GM03348 (cell line): ENCODE data around the gene SALL1.

ENCODE experiments used
- DNase-seq: peaks from one replicate; pipeline ENCODE4 v3.0.0; 2012; ENCODE audit warnings: low spot score

The SALL1 gene

DNA sequence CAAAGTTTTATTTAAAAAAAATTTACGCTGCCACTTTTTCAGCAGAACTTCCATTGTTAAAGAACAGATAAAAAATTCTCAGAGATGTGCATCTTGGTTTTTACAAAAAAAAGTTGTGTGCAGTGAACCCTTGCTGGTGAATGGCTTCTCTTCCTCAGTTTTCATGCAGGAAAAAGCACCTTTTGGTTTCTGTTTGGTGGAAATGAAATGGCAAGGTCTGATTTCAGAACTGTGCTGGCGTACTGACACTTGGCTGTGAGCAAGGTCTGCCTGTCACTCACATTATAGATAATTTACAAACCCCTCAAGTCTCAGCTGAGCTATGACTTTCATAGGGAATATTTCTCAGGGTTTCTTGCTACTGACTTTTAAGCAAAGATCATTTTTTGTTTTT lies 5.7 kb upstream of the SALL1 start:
- DNase-seq, result no peak

DNA sequence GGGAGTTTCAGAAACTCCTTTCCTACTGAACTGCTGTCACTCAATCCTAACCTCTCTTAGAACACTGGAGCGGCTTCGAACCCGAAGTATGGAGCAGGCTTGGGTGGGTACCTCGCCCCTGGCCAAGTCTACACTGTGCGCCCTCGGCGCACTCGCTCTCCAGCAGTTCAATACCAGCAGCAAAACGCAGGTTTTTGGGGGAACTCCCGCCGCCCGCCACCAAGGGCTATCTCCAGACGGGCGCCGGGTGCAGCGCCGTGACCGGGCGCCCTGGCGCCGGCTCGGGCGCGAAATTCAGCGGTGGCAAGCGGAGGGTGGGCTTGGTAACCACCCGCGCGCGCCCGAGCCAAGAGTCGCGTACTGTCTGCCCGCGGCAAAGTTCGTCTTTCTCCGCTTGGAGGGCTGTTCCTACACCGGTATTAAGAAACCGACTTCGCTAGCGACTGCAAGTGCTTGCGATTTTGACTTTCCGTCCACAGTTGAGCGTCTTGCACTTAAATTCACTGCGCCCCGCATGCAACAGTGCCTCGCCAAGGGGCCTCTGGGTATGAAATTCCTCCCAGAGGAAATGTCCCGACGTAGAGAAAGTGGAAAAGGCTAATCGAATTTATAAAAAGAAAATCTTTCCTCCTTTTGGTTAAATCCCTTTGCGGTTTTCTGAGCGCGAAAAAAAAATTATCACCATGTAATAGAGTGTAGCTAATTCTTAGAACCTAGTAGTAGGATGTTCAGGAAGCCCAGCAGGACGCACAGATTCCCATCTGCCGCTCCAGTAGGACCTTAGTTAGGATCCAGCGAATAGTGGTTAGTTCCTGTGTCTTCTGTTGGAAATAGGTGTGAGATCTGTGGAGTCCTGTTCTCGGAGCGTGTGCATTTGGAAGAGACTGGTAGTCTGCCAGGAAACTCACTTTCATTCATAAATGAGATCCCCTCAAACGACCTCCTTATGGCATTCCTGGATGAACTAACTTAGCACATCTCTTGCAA lies 5.0 kb upstream of the SALL1 start:
- DNase-seq, result no peak

- no peak for DNase-seq
Observed at GRCh38 chr16:51155199-51155607, 4.1 kb upstream of the SALL1 start.

DNA sequence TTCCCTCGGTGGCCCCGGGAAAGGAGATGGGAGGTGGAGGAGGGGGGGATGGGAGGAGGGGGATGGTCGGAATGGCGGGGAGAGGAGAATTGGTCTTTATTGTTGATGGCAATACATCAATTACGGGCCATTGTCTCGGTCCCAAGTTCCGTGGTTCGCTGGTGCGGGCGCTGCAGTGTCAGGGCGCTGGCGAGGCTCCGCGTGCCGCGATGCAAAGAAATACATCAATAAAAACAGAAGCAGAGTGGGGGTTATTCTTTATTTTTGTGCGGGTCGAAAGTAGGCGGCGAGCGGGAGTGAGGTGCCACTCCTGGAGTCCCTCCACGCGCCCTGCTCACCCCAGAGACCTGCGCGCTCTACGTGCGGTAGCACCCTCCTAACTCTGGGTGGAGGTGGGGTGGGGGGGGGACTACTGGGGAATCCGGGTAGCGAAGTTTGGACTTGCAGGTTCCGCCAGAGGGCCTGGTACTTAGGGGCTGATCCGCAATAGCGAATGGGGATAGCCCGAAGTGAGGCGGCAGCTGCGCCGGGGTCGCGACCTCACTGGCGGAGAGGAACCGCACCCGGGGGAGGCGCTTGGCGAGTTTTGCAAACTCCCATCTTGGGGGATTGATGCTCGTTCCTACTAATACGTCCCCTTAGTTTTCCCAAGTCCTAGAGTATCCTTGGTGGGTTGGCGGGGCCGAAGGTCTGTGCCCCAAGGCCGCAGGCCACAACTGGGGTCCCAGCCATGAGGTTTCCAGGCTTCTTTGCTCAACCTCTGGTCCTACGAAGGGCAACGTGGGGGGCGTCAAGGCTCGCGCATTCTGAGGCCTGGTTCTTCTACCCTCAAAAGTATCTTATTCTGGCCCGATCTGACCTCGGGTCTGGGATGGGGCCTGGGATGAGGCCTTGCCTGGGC lies 3.5 kb upstream of the SALL1 start:
- DNase-seq, result no peak

- no peak for DNase-seq
Observed at GRCh38 chr16:51153577-51154031, 2.5 kb upstream of the SALL1 start.

DNA sequence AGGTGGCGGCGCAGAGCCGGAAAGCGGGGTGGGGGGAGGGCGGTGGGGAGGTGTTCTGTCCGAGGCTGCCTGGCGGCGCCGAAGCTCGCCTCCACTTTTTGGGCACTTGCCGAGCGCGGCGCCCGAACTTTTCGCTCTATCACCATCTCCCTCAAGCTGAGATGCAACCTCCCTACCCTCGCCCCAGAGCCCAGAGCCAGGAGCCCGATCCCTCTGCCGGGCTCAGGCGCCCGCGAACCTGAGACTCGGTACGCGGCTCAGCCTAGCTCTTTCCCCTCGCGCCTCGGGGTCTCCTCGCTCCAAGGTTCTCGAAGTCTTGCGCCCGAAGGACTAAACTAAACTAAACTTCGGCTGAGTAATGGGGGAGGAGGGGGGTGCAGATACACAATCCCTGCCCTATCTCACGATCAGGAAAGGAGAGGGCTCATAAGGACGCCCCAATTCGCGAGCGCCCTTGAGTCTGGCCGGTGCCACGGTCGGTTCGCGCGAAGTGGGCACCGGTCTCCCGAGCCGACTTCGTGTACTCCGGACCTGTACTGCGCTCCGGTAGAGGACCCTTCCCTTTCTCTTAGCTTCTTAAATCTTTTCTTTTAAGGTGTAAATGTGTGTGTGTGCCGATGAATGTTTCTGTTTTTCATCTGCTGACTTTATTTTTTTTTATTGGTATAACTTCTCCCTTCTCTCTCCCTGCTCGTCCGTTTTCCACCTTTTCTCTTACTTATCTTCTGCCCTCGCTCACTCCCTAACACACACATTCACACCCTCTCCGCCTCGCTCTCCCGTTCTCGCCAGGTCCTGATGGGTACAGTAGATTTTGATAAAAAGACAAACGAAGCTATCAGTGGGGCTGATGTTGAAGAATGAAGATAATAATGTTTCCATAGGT lies 1.9 kb upstream of the SALL1 start:
- DNase-seq, result no peak

GRCh38 chr16:51151961-51152663 lies 1.0 kb upstream of the SALL1 start:
- peak; percentile 95 for DNase-seq

DNA sequence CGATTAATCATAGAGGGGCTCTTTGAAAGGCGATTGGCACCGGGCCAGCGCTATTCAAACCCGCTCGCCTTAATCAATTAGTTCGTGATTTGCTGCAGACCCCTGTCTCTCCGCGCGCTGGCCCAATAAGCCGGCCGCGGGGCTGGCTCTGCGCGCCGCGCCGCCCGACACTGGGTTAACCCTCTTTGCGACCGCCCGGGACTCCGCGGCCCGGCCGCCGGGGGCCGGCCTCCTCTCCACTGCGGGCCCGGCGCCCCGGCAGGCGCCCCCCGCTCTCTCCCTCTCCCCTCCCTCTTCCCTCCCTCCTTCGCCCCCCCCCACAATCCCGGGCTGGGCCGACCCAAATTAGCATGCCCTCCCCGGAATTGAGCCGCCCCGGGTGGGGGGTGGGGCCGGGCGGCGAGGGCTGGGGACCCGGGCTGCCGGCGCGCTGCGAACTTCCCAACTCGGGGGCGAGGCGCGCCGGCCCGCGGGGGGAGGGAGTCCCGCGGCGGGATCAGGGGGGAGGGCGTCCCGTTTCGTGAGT lies 428 bp upstream of the SALL1 start:
- DNase-seq, result peak; percentile 79

GRCh38 chr16:51150165-51150887 lies 744 bp downstream of the SALL1 start:
- peak; percentile 61 for DNase-seq

DNA sequence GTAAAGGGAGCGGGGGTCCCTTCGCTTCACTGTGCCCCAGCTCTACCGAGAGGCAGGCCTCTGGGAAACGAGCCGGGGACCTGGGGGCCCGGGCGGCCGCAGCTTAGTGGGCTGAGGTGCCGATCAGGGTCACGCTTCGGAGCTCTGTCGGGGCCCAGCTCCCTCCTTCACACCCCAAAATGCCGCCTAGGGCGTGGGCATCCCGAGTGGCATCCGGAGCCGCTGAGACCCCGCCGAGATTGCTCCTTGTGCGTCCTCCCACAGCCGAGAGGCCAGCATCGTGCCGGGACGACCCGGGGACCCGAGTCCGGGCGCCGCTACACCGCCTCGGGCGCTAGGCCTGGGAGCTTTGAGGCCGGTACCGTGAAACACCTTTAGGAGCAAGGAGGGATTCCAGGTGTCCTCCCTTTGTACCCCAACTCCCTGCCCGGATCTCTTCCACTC lies 1.3 kb downstream of the SALL1 start:
- DNase-seq, result no peak

DNA sequence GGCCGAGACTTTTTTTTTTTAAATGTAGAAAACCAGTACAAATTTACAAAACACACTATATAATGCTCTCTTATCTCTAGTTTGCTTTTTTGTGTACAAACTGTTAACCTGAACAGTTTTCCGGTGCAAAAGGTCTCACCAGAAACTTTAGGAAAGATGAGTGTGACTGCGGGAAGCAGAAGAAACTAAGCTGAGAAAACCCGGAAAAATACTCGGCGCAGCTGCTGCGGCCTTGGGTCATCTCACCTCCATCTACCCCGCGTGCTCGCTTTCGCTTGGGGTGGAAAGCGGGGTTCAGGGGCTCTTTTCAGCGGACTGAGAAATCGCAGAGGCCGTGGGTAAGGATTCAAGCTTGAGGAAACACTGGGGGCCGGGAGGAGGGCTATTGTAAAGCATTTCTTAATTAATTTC lies 1.8 kb downstream of the SALL1 start:
- no peak for DNase-seq

GRCh38 chr16:51148678-51149228 lies 2.3 kb downstream of the SALL1 start:
- no peak for DNase-seq

- no peak for DNase-seq
Observed at GRCh38 chr16:51147776-51148677, 3.0 kb downstream of the SALL1 start.

GRCh38 chr16:51146256-51146924 lies 4.7 kb downstream of the SALL1 start:
- DNase-seq, result peak; percentile 51

GRCh38 chr16:51144203-51144602 lies 6.9 kb downstream of the SALL1 start:
- no peak for DNase-seq

DNA sequence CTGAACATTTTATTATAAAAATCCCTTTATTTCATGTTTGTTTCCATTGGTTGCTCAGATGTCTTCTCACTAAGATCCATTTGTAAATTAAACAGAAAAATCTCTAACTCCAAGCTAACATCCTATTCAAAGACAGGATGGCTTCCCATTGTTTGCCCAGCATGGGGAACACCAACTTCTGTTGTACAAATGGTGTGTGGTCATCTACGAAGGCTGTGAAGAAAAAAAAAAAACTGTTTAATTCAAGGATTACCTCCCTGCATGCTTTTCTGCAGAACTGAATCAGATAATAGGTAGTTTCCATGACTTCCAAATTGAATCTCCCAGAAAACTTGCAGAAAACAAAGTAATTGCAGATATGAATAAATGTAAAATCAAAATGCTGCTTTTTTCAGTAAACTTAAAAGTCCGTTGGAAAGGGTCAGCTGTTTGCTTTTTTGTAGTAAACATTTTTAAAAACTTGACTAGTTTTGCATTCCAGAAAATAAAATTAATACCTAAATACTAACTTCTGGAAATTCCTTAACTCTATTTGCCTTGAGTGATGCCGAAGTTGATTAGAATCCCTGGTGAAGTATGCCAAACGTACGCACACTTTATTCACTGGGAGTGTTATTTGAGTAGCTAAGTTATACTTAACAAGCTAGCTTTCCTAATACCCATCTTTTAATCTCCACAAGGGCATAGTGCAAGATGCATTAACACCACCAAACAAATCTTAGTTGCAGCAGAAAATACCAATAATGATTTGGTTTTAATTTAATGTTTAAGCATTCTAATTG lies 7.7 kb downstream of the SALL1 start:
- DNase-seq, result no peak

- no peak for DNase-seq
Observed at GRCh38 chr16:51141541-51141940, 9.5 kb downstream of the SALL1 start.
